Naive thymus-derived CD8-positive, alpha-beta T cell (primary cell): ENCODE data around the gene XYLT1. TPM values are rescaled to one million over a fixed set of nuclear protein-coding genes. Genes with fewer than 3 reads are reported as not detected.

ENCODE experiments used
- ATAC-seq, 2 donors: fragments of 150-1000 bp; cut with Tn5 transposase in 1 of 2; sonication (Bioruptor Pico), chemical (Tn5 transposase) in 1 of 2; 1 replicate in 1 of 2; 2 replicates in 1 of 2; pipeline ENCODE4 v1.10.0; 2021; ENCODE audit warnings: mild to moderate bottlenecking in 2 of 2, moderate library complexity in 2 of 2
- POLR2A ChIA-PET: fragments of 350-600 bp; sonication (Branson Sonifier 250); formaldehyde crosslinking; loops from one replicate; lab custom pipeline; 2021; ENCODE audit warnings: antibody characterized with exemption; lab: Charles Lee
- DNase-seq, 10 donors: peaks; one replicate each; pipeline versions ENCODE4 v3.0.0 to v3.0.0-alpha.2; 2020 to 2022
- H3K27ac Mint-ChIP-seq, 10 donors: one replicate each; pipeline ENCODE4 v1.8.0; 2020 to 2022; ENCODE audit warnings: mild to moderate bottlenecking in 10 of 10, mixed read lengths in 10 of 10, moderate library complexity in 4 of 10, inconsistent platforms in 1 of 10
- H3K27me3 Mint-ChIP-seq, 5 donors: one replicate each; pipeline ENCODE4 v1.8.0; 2021 to 2022; ENCODE audit warnings: mixed read lengths in 5 of 5
- H3K36me3 Mint-ChIP-seq, 3 donors: one replicate each; pipeline ENCODE4 v1.8.0; 2020 to 2022; ENCODE audit warnings: mixed read lengths in 3 of 3, mild to moderate bottlenecking in 2 of 3, inconsistent platforms in 1 of 3
- H3K4me1 Mint-ChIP-seq, 4 donors: one replicate each; pipeline ENCODE4 v1.8.0; 2021 to 2022; ENCODE audit warnings: mixed read lengths in 4 of 4
- H3K4me3 Mint-ChIP-seq, 10 donors: one replicate each; pipeline ENCODE4 v1.8.0; 2020 to 2022; ENCODE audit warnings: mild to moderate bottlenecking in 10 of 10, mixed read lengths in 10 of 10, moderate library complexity in 6 of 10, inconsistent platforms in 1 of 10
- H3K9me3 Mint-ChIP-seq, 9 donors: one replicate each; pipeline ENCODE4 v1.8.0; 2020 to 2022; ENCODE audit warnings: mixed read lengths in 9 of 9, mild to moderate bottlenecking in 3 of 9, inconsistent platforms in 1 of 9, moderate library complexity in 1 of 9
- polyA plus RNA-seq, 3 donors: library from polyadenylated mRNA; unstranded; fragments of 300-500 nt; fragmentation: Illumina TruSeq; gene quantifications; one replicate each; pipeline ENCODE4 v1.2.3, GENCODE V29; 2021
- total RNA-seq, 8 experiments: library from RNA in 2 of 8; stranded (reverse) in 2 of 8; gene quantifications; one replicate each; pipeline ENCODE4 v1.2.3 and lab custom pipeline; 2021 to 2026

Gene XYLT1
- total and polyA plus RNA-seq, 5 experiments from 2014 or later = 0.44 to 50.7 (median 1.4) TPM

- POLR2A ChIA-PET = no interaction called here
- ATAC-seq (no peak), DNase-seq (no peak)
- no peaks in the 10 kb centered on the region for H3K36me3 Mint-ChIP-seq
- H3K4me1 Mint-ChIP-seq = peaks cover 20 to 48% (median 32%) of the 10 kb centered on the region in 4 donors
- H3K27me3 Mint-ChIP-seq = no peaks in the 10 kb centered on the region
- H3K4me3 Mint-ChIP-seq = no peak overlapping the region
- no peak overlapping the region for H3K27ac Mint-ChIP-seq
- no peaks in the 10 kb centered on the region for H3K9me3 Mint-ChIP-seq
Observed at GRCh38 chr16:17266608-17267313, 204.0 kb downstream of the XYLT1 start.

GRCh38 chr16:17265154-17265553, 205.6 kb downstream of the XYLT1 start:
- Mint-ChIP-seq H3K4me1 (peaks cover 12 to 40% (median 31%) of the 10 kb centered on the region in 4 donors), H3K27me3 (no peaks in the 10 kb centered on the region), H3K9me3 (no peaks in the 10 kb centered on the region), H3K4me3 (no peak overlapping the region), H3K27ac (no peak overlapping the region), H3K36me3 (no peaks in the 10 kb centered on the region)
- DNase-seq (no peak), ATAC-seq (no peak)
- POLR2A ChIA-PET = no interaction called here

GRCh38 chr16:17261197-17261858, 209.4 kb downstream of the XYLT1 start:
- ATAC-seq (peak in 1 of 2 donors; percentile 46), DNase-seq (no peak)
- Mint-ChIP-seq H3K9me3 (no peaks in the 10 kb centered on the region), H3K27me3 (no peaks in the 10 kb centered on the region), H3K27ac (peak overlapping the region in 7 of 10 donors; percentile 21 to 80 (median 36)), H3K4me3 (no peak overlapping the region), H3K4me1 (peaks cover 14 to 51% (median 30%) of the 10 kb centered on the region in 4 donors), H3K36me3 (peaks cover 0 to 27% (median 10%) of the 10 kb centered on the region in 3 donors)
- POLR2A ChIA-PET = interaction anchor here (0.6 kb wide), 1 partner anchor 206 kb away, joined by 3 read pairs; no protein-coding TSS in a partner anchor

GRCh38 chr16:17260276-17260849, 210.4 kb downstream of the XYLT1 start:
- Mint-ChIP-seq H3K27me3 (no peaks in the 10 kb centered on the region), H3K9me3 (no peaks in the 10 kb centered on the region), H3K4me3 (no peak overlapping the region), H3K4me1 (peaks cover 16 to 51% (median 27%) of the 10 kb centered on the region in 4 donors), H3K36me3 (peaks cover 0 to 30% (median 10%) of the 10 kb centered on the region in 3 donors), H3K27ac (peak overlapping the region in 1 of 10 donors; percentile 21)
- POLR2A ChIA-PET = no interaction called here
- ATAC-seq (no peak), DNase-seq (no peak)

GRCh38 chr16:17259751-17260270, 210.9 kb downstream of the XYLT1 start:
- DNase-seq = no peak
- no peaks in the 10 kb centered on the region for H3K9me3 Mint-ChIP-seq
- no peaks in the 10 kb centered on the region for H3K27me3 Mint-ChIP-seq
- H3K4me3 Mint-ChIP-seq = no peak overlapping the region
- no peak overlapping the region for H3K27ac Mint-ChIP-seq
- POLR2A ChIA-PET = no interaction called here
- no peak for ATAC-seq
- peaks cover 0 to 30% (median 10%) of the 10 kb centered on the region in 3 donors for H3K36me3 Mint-ChIP-seq
- peaks cover 16 to 51% (median 27%) of the 10 kb centered on the region in 4 donors for H3K4me1 Mint-ChIP-seq

GRCh38 chr16:17258848-17259713, 211.7 kb downstream of the XYLT1 start:
- H3K27me3 Mint-ChIP-seq = no peaks in the 10 kb centered on the region
- DNase-seq = no peak
- POLR2A ChIA-PET = no interaction called here
- ATAC-seq = no peak
- peak overlapping the region in 2 of 10 donors; percentile 5 to 19 for H3K4me3 Mint-ChIP-seq
- peaks cover 16 to 47% (median 25%) of the 10 kb centered on the region in 4 donors for H3K4me1 Mint-ChIP-seq
- H3K9me3 Mint-ChIP-seq = no peaks in the 10 kb centered on the region
- H3K27ac Mint-ChIP-seq = peak overlapping the region in 2 of 10 donors; percentile 53 to 55
- peaks cover 0 to 30% (median 10%) of the 10 kb centered on the region in 3 donors for H3K36me3 Mint-ChIP-seq

- H3K9me3 Mint-ChIP-seq = no peaks in the 10 kb centered on the region
- H3K36me3 Mint-ChIP-seq = peaks cover 0 to 30% (median 10%) of the 10 kb centered on the region in 3 donors
- H3K4me1 Mint-ChIP-seq = peaks cover 18 to 41% (median 20%) of the 10 kb centered on the region in 4 donors
- H3K4me3 Mint-ChIP-seq = peak overlapping the region in 1 of 10 donors; percentile 45
- POLR2A ChIA-PET = no interaction called here
- ATAC-seq (no peak), DNase-seq (no peak)
- peak overlapping the region in 2 of 10 donors; percentile 53 to 68 for H3K27ac Mint-ChIP-seq
- H3K27me3 Mint-ChIP-seq = no peaks in the 10 kb centered on the region
Observed at GRCh38 chr16:17258077-17258599, 212.6 kb downstream of the XYLT1 start.

GRCh38 chr16:17257426-17258023, 213.2 kb downstream of the XYLT1 start:
- POLR2A ChIA-PET = no interaction called here
- ATAC-seq (no peak), DNase-seq (no peak)
- H3K27me3 Mint-ChIP-seq = no peaks in the 10 kb centered on the region
- peaks cover 14 to 40% (median 15%) of the 10 kb centered on the region in 4 donors for H3K4me1 Mint-ChIP-seq
- peaks cover 0 to 30% (median 10%) of the 10 kb centered on the region in 3 donors for H3K36me3 Mint-ChIP-seq
- H3K27ac Mint-ChIP-seq = peak overlapping the region in 1 of 10 donors; percentile 27
- H3K4me3 Mint-ChIP-seq = no peak overlapping the region
- no peaks in the 10 kb centered on the region for H3K9me3 Mint-ChIP-seq

- Mint-ChIP-seq H3K9me3 (no peaks in the 10 kb centered on the region), H3K4me3 (no peak overlapping the region), H3K27ac (no peak overlapping the region), H3K27me3 (no peaks in the 10 kb centered on the region), H3K36me3 (peaks cover 0 to 16% (median 8%) of the 10 kb centered on the region in 3 donors), H3K4me1 (peaks cover under 1 to 15% (median 9%) of the 10 kb centered on the region in 4 donors)
- no peak for DNase-seq
- POLR2A ChIA-PET = no interaction called here
- ATAC-seq = no peak
Observed at GRCh38 chr16:17252701-17253100, 218.1 kb downstream of the XYLT1 start.

- no peak for ATAC-seq
- POLR2A ChIA-PET = no interaction called here
- Mint-ChIP-seq H3K36me3 (peaks cover 0 to 10% (median 8%) of the 10 kb centered on the region in 3 donors), H3K27me3 (no peaks in the 10 kb centered on the region), H3K4me3 (no peak overlapping the region), H3K27ac (no peak overlapping the region), H3K9me3 (no peaks in the 10 kb centered on the region), H3K4me1 (peaks cover 7 to 16% (median 11%) of the 10 kb centered on the region in 4 donors)
- no peak for DNase-seq
Observed at GRCh38 chr16:17252064-17252463, 218.7 kb downstream of the XYLT1 start.

- H3K36me3 Mint-ChIP-seq = peaks cover 0 to 8% (median 5%) of the 10 kb centered on the region in 3 donors
- no peaks in the 10 kb centered on the region for H3K27me3 Mint-ChIP-seq
- peaks cover 12 to 20% (median 15%) of the 10 kb centered on the region in 4 donors for H3K4me1 Mint-ChIP-seq
- peak overlapping the region in 3 of 10 donors; percentile 10 to 47 (median 12) for H3K27ac Mint-ChIP-seq
- no peaks in the 10 kb centered on the region for H3K9me3 Mint-ChIP-seq
- POLR2A ChIA-PET = no interaction called here
- H3K4me3 Mint-ChIP-seq = no peak overlapping the region
- ATAC-seq = no peak
- no peak for DNase-seq
Observed at GRCh38 chr16:17251496-17251895, 219.3 kb downstream of the XYLT1 start.
